ENCODE data around the gene AMHR2. TPM values are rescaled to one million over a fixed set of nuclear protein-coding genes. Genes with fewer than 3 reads are reported as not detected.

AMHR2 gene
- total and polyA plus RNA-seq, 2 donors (not counting 1 experiment from before 2014, with no cell fraction given) = not detected

DNA sequence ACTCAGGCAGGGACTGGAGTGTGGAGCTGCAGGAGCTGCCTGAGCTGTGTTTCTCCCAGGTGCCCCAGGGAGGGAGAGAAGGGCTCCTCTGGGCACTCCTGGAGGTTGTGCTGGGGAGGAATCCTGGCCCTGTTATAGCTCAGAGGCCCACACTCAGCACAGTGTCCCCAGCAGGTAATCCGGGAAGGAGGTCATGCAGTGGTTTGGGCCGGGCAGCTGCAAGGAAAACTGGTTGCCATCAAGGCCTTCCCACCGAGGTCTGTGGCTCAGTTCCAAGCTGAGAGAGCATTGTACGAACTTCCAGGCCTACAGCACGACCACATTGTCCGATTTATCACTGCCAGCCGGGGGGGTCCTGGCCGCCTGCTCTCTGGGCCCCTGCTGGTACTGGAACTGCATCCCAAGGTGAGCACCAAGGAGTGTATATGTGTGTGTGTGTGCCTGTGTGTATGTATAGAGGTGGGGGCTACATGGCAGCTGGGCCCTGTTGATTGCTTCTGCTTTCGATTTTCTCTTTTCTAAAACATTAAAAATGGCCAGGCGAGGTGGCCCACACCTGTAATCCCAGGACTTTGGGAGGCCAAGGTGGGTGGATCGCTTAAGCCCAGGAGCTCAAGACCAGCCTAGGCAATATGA is 2.0 kb downstream of the AMHR2 start:
- Histone ChIP-seq H3K27me3 (replicated peaks in 1 of 4; ENCODE audit: control extremely low read depth in 1 of 4, control insufficient read depth in 3 of 4, insufficient read depth in 4 of 4, low read length in 3 of 4) (no peaks in the 10 kb centered on the region), H2AFZ (ENCODE audit: insufficient read depth, low read depth, low read length, poor library complexity, severe bottlenecking) (no peak overlapping the region), H3K9me3 (ENCODE audit: control extremely low read depth in 1 of 3, control insufficient read depth in 2 of 3, insufficient read depth in 1 of 3, low read length in 2 of 3) (no peaks in the 10 kb centered on the region), H4K20me1 (ENCODE audit: control insufficient read depth, insufficient read depth, low read length, poor library complexity, severe bottlenecking) (no peaks in the 10 kb centered on the region), H3K36me3 (replicated peaks in 1 of 2; ENCODE audit: control extremely low read depth in 1 of 2, control insufficient read depth in 1 of 2, extremely low read depth in 1 of 2, insufficient read depth in 2 of 2, low read length in 1 of 2) (no peaks in the 10 kb centered on the region), H3K4me3 (ENCODE audit: control extremely low read depth in 1 of 5, extremely low read depth in 1 of 5, insufficient read depth in 1 of 5, low read depth in 2 of 5, low read length in 4 of 5) (no peak overlapping the region), H3K9ac (ENCODE audit: low read length) (no peak overlapping the region), H3K4me1 (ENCODE audit: control insufficient read depth in 2 of 2, insufficient read depth in 2 of 2, low read length in 2 of 2) (peaks cover 4 to 9% of the 10 kb centered on the region in 2 donors), H3K79me2 (ENCODE audit: control insufficient read depth, insufficient read depth, low read length) (no peaks in the 10 kb centered on the region), H3K4me2 (replicated peaks; ENCODE audit: low read depth, low read length, poor library complexity, severe bottlenecking) (no peak overlapping the region), H3K27ac (ENCODE audit: low read length in 2 of 2) (no peak overlapping the region)
- Mint-ChIP-seq H3K4me3 (no peak overlapping the region), H3K4me1 (peaks cover 7% of the 10 kb centered on the region), H3K27me3 (no peaks in the 10 kb centered on the region), H3K9me3 (ENCODE audit: insufficient read depth) (no peaks in the 10 kb centered on the region), H3K27ac (no peak overlapping the region)
- ATAC-seq (ENCODE audit: low read depth) (no peak), DNase-seq (no peak)
- ChIA-PET CTCF (interaction anchor here (0.6 to 9.5 kb wide), 4 partner anchors 44 to 155 kb away, joined by 4 to 384 read pairs (median 5); no protein-coding TSS in a partner anchor), POLR2A (interaction anchor here (1.0 kb wide), 1 partner anchor 76 kb away, joined by 3 read pairs; the partner anchor contains the start of gene TARBP2)
- intact Hi-C loops (cut with micrococcal nuclease) = no loop called here
- TF ChIP-seq, protein P1, sequence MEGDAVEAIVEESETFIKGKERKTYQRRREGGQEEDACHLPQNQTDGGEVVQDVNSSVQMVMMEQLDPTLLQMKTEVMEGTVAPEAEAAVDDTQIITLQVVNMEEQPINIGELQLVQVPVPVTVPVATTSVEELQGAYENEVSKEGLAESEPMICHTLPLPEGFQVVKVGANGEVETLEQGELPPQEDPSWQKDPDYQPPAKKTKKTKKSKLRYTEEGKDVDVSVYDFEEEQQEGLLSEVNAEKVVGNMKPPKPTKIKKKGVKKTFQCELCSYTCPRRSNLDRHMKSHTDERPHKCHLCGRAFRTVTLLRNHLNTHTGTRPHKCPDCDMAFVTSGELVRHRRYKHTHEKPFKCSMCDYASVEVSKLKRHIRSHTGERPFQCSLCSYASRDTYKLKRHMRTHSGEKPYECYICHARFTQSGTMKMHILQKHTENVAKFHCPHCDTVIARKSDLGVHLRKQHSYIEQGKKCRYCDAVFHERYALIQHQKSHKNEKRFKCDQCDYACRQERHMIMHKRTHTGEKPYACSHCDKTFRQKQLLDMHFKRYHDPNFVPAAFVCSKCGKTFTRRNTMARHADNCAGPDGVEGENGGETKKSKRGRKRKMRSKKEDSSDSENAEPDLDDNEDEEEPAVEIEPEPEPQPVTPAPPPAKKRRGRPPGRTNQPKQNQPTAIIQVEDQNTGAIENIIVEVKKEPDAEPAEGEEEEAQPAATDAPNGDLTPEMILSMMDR (IDR thresholded peaks at IDR 0.05) = no peak
- no peak for TF ChIP-seq EZH2 (IDR thresholded peaks at IDR 0.05; ENCODE audit: borderline replicate concordance, insufficient read depth, low read depth, low read length, poor library complexity, severe bottlenecking)
- WGBS (ENCODE audit: insufficient coverage) = 93% methylated on average over 7 of the region's 11 CpGs

DNA sequence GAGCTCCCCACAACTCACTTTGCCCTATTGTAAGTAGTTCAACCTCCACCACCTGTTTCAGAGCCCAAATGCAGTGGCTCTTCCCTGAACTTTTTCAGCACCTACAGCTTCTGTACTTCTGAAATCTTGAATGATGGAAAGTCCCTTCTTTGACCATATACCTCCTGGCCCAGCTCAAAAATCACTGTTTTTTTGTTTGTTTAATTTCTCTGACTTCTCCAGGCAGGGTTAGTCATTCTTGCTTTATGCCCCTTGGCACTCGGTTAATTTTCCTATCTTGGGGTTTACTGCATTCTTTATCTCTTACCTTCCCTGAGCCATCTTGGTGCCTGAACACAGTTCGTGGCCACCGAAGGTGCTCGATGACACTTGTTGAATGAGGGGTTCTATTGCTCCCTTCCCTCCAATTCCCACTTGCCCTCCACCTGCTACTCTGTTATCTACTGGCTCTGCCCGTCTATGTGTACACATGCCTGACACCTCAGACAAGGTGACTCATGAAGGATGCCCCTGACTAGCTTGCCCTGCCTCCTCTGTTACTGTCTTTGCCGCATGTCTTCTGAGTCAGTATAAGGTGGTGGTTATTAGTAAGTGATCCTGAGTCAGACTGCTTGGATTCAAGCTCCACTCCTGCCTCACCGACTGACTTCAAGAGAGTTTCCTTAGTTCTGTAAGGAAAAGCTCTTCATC is 4.4 kb downstream of the AMHR2 start:
- Histone ChIP-seq H3K4me1 (ENCODE audit: control insufficient read depth in 2 of 2, insufficient read depth in 2 of 2, low read length in 2 of 2) (no peaks in the 10 kb centered on the region), H3K9ac (ENCODE audit: low read length) (no peak overlapping the region), H3K4me2 (replicated peaks; ENCODE audit: low read depth, low read length, poor library complexity, severe bottlenecking) (no peak overlapping the region), H4K20me1 (ENCODE audit: control insufficient read depth, insufficient read depth, low read length, poor library complexity, severe bottlenecking) (no peaks in the 10 kb centered on the region), H2AFZ (ENCODE audit: insufficient read depth, low read depth, low read length, poor library complexity, severe bottlenecking) (no peak overlapping the region), H3K36me3 (replicated peaks in 1 of 2; ENCODE audit: control extremely low read depth in 1 of 2, control insufficient read depth in 1 of 2, extremely low read depth in 1 of 2, insufficient read depth in 2 of 2, low read length in 1 of 2) (no peaks in the 10 kb centered on the region), H3K4me3 (ENCODE audit: control extremely low read depth in 1 of 5, extremely low read depth in 1 of 5, insufficient read depth in 1 of 5, low read depth in 2 of 5, low read length in 4 of 5) (no peak overlapping the region), H3K27me3 (replicated peaks in 1 of 4; ENCODE audit: control extremely low read depth in 1 of 4, control insufficient read depth in 3 of 4, insufficient read depth in 4 of 4, low read length in 3 of 4) (no peaks in the 10 kb centered on the region), H3K27ac (ENCODE audit: low read length in 2 of 2) (no peak overlapping the region), H3K9me3 (ENCODE audit: control extremely low read depth in 1 of 3, control insufficient read depth in 2 of 3, insufficient read depth in 1 of 3, low read length in 2 of 3) (no peaks in the 10 kb centered on the region), H3K79me2 (ENCODE audit: control insufficient read depth, insufficient read depth, low read length) (no peaks in the 10 kb centered on the region)
- TF ChIP-seq, protein P1 (IDR thresholded peaks at IDR 0.05) = no peak
- TF ChIP-seq EZH2 (IDR thresholded peaks at IDR 0.05; ENCODE audit: borderline replicate concordance, insufficient read depth, low read depth, low read length, poor library complexity, severe bottlenecking) = no peak
- H3K4me3 Mint-ChIP-seq = no peak overlapping the region
- ChIA-PET CTCF (interaction anchor here (1.3 to 9.5 kb wide), 2 partner anchors 23 to 78 kb away, joined by 4 to 384 read pairs; no protein-coding TSS in a partner anchor), POLR2A (no interaction called here)
- DNase-seq (no peak), ATAC-seq (ENCODE audit: low read depth) (no peak)
- no peaks in the 10 kb centered on the region for H3K27me3 Mint-ChIP-seq
- intact Hi-C loops (cut with micrococcal nuclease) = no loop called here
- no peaks in the 10 kb centered on the region for H3K4me1 Mint-ChIP-seq
- WGBS (ENCODE audit: insufficient coverage) = no CpG with 5 or more reads among the region's 7 CpGs
- H3K27ac Mint-ChIP-seq = no peak overlapping the region
- no peaks in the 10 kb centered on the region for H3K9me3 Mint-ChIP-seq (ENCODE audit: insufficient read depth)
